Ectodermal cell (in vitro differentiated cells): ENCODE measurements around the gene STK32C. TPM values are rescaled to one million over a fixed set of nuclear protein-coding genes. Genes with fewer than 3 reads are reported as not detected.
"Not testable (repeated sequence)": the region's sequence is repeated elsewhere in the genome, so short reads cannot be mapped to it uniquely, and the experiment has no call there.

ENCODE experiments used
- H3K27ac ChIP-seq: 2 replicates; pipeline ENCODE4 v1.7.0; 2013; ENCODE audit warnings: mild to moderate bottlenecking, low read depth, low read length; ENCODE audit not compliant: insufficient read depth, poor library complexity, severe bottlenecking
- H3K27me3 ChIP-seq: 2 replicates; pipeline ENCODE4 v1.7.0; 2013; ENCODE audit warnings: mild to moderate bottlenecking, low read length; ENCODE audit not compliant: insufficient read depth, control insufficient read depth, poor library complexity, severe bottlenecking
- H3K36me3 ChIP-seq: one replicate; pipeline ENCODE4 v1.7.0; 2013; ENCODE audit warnings: low read length; ENCODE audit not compliant: control insufficient read depth, insufficient read depth
- H3K4me1 ChIP-seq: one replicate; pipeline ENCODE4 v1.7.0; 2013; ENCODE audit warnings: low read length; ENCODE audit not compliant: control insufficient read depth, insufficient read depth
- H3K4me3 ChIP-seq: 2 replicates; pipeline ENCODE4 v1.7.0; 2013; ENCODE audit warnings: low read depth, low read length, control low read depth; ENCODE audit not compliant: insufficient read depth
- H3K9me3 ChIP-seq: 2 replicates; pipeline ENCODE4 v1.7.0; 2013; ENCODE audit warnings: mild to moderate bottlenecking, low read length, moderate library complexity; ENCODE audit not compliant: control insufficient read depth
- WGBS, 2 experiments: methylation state at CpG; one replicate each; pipeline ENCODE4 v1.1.7; 2013; ENCODE audit warnings: missing lambda C conversion rate in 2 of 2; 5-methylcytosine and 5-hydroxymethylcytosine counted together
- polyA plus RNA-seq, 4 experiments: library from polyadenylated mRNA; stranded (reverse); fragments of 50-300 nt; gene quantifications; one replicate each; pipeline ENCODE4 v1.2.3, GENCODE V29; 2013

Gene STK32C
- polyA plus RNA-seq (2013, experiment 1 of 4), result 20.6 TPM
- 20.2 TPM for polyA plus RNA-seq (2013, experiment 2 of 4)
- 19.6 TPM for polyA plus RNA-seq (2013, experiment 3 of 4)
- polyA plus RNA-seq (2013, experiment 4 of 4), result 23.7 TPM

GRCh38 chr10:132307823-132308586 lies at the start of gene STK32C:
Gene STK32C (minus strand): TSS chr10:132307950. CDS start chr10:132307833, 117 bp downstream.
- Histone ChIP-seq H3K36me3 (no peaks in the 10 kb centered on the region), H3K4me3 (peak within 1 kb of the TSS; percentile 53), H3K9me3 (no peaks in the 10 kb centered on the region), H3K27me3 (peaks cover 66% of the 10 kb centered on the region), H3K27ac (no peak within 1 kb of the TSS), H3K4me1 (peaks cover 4% of the 10 kb centered on the region)
- WGBS, 2 experiments, result 0% methylated on average over 77 to 84 of the region's 84 CpGs

- no peak overlapping the region for H3K4me3 ChIP-seq
- no peaks in the 10 kb centered on the region for H3K4me1 ChIP-seq
- WGBS, 2 experiments, result 93 to 97% methylated on average over 12 of the region's 12 CpGs
- no peaks in the 10 kb centered on the region for H3K36me3 ChIP-seq
- no peaks in the 10 kb centered on the region for H3K27me3 ChIP-seq
- no peaks in the 10 kb centered on the region for H3K9me3 ChIP-seq
- no peak overlapping the region for H3K27ac ChIP-seq
These were observed 49.0 kb upstream of the STK32C start for GRCh38 chr10:132356621-132357195.

GRCh38 chr10:132355754-132356153 lies 48.0 kb upstream of the STK32C start:
- no peak overlapping the region for H3K4me3 ChIP-seq
- no peak overlapping the region for H3K27ac ChIP-seq
- H3K9me3 ChIP-seq, result no peaks in the 10 kb centered on the region
- no peaks in the 10 kb centered on the region for H3K27me3 ChIP-seq
- no peaks in the 10 kb centered on the region for H3K4me1 ChIP-seq
- H3K36me3 ChIP-seq, result no peaks in the 10 kb centered on the region
- 95% methylated on average over 13 of the region's 13 CpGs for WGBS, 2 experiments

DNA sequence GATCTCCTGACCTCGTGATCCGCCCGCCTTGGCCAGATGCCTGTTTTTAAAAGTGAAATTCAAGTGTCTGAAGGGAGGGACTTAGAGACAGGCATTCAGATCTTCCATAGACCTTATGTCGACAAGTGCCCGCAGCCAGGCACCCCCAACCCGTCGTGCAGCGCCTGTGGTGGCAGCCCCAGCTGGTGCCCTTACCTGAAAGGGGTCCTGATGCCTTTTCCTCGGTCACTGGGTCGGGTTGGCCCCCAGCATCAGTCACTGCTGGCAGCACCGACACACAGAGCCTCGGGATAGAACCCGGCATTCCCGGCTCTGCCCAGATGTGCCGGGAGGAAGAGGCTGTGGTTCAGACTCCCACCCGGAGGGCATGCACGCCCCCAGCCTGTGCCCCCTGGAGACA lies 47.5 kb upstream of the STK32C start:
- Histone ChIP-seq H3K27ac (no peak overlapping the region), H3K27me3 (no peaks in the 10 kb centered on the region), H3K4me3 (no peak overlapping the region), H3K9me3 (no peaks in the 10 kb centered on the region), H3K4me1 (no peaks in the 10 kb centered on the region), H3K36me3 (no peaks in the 10 kb centered on the region)
- 92 to 95% methylated on average over 17 of the region's 17 CpGs for WGBS, 2 experiments

- H3K27me3 ChIP-seq, result no peaks in the 10 kb centered on the region
- 88 to 89% methylated on average over 32 of the region's 32 CpGs for WGBS, 2 experiments
- no peaks in the 10 kb centered on the region for H3K4me1 ChIP-seq
- H3K36me3 ChIP-seq, result no peaks in the 10 kb centered on the region
- H3K27ac ChIP-seq, result no peak overlapping the region
- H3K4me3 ChIP-seq, result no peak overlapping the region
- H3K9me3 ChIP-seq, result no peaks in the 10 kb centered on the region
These were observed 46.8 kb upstream of the STK32C start for GRCh38 chr10:132354356-132355094.

GRCh38 chr10:132353456-132354355 lies 46.0 kb upstream of the STK32C start:
- Histone ChIP-seq H3K36me3 (no peaks in the 10 kb centered on the region), H3K9me3 (no peaks in the 10 kb centered on the region), H3K4me1 (no peaks in the 10 kb centered on the region), H3K27ac (no peak overlapping the region), H3K27me3 (no peaks in the 10 kb centered on the region), H3K4me3 (no peak overlapping the region)
- WGBS, 2 experiments, result 91 to 92% methylated on average over 20 of the region's 20 CpGs

- H3K27me3 ChIP-seq, H3K4me3 ChIP-seq, H3K9me3 ChIP-seq, H3K4me1 ChIP-seq, H3K36me3 ChIP-seq, H3K27ac ChIP-seq: not testable (repeated sequence)
- 38 to 42% methylated on average over 38 to 39 of the region's 44 CpGs for WGBS, 2 experiments
These were observed 44.9 kb upstream of the STK32C start for GRCh38 chr10:132352462-132353308.

DNA sequence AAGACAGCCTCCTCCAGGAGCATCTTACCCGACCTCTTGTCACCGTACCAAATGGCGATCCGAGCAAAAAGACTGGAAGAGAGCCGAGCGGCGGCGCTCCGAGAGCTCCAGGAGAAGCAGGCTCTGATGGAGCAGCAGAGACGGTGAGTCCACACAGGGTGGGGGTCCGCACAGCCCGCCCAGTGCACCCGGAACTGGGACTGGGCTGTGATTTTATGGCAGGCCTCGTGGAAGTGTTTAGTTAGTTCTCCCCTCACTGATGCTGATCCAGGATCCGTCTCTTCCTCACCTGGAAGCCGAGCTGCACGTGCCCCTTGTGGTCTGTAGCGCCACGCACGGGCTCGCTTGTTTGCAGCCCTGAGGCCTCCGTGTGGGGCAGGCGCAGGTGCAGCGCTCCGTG lies 43.9 kb upstream of the STK32C start:
- Histone ChIP-seq H3K9me3 (no peaks in the 10 kb centered on the region), H3K27me3 (no peaks in the 10 kb centered on the region), H3K4me3 (no peak overlapping the region), H3K4me1 (no peaks in the 10 kb centered on the region), H3K27ac (no peak overlapping the region), H3K36me3 (no peaks in the 10 kb centered on the region)
- WGBS, 2 experiments, result 91 to 92% methylated on average over 25 of the region's 25 CpGs

GRCh38 chr10:132350946-132351345 lies 43.2 kb upstream of the STK32C start:
- H3K27ac ChIP-seq, result no peak overlapping the region
- H3K9me3 ChIP-seq, result no peaks in the 10 kb centered on the region
- WGBS, 2 experiments, result 93 to 94% methylated on average over 17 of the region's 17 CpGs
- no peaks in the 10 kb centered on the region for H3K27me3 ChIP-seq
- no peak overlapping the region for H3K4me3 ChIP-seq
- H3K4me1 ChIP-seq, result no peaks in the 10 kb centered on the region
- no peaks in the 10 kb centered on the region for H3K36me3 ChIP-seq
